Endothelial cell of umbilical vein (primary cell): ENCODE data around the gene SYNGAP1.

Experiments
- EZH2 ChIP-seq: IDR thresholded peaks from 2 replicates; pipeline ENCODE4 v1.6.1; 2012; ENCODE audit warnings: borderline replicate concordance, low read depth, mild to moderate bottlenecking, moderate library complexity, low read length, inconsistent platforms; ENCODE audit not compliant: severe bottlenecking
- JUN ChIP-seq: IDR thresholded peaks from 2 replicates; pipeline ENCODE4 v1.6.1; 2011; ENCODE audit warnings: borderline replicate concordance, low read depth; ENCODE audit not compliant: insufficient read length, insufficient read depth
- MYC ChIP-seq: IDR thresholded peaks from one replicate; pipeline ENCODE4 v1.6.1; 2011; ENCODE audit warnings: mild to moderate bottlenecking, low read depth, low read length
- POLR2A ChIP-seq: IDR thresholded peaks from 2 replicates; pipeline ENCODE4 v1.6.1; 2012; ENCODE audit warnings: low read depth, mild to moderate bottlenecking, control low read depth, low read length
- POLR2AphosphoS5 ChIP-seq: IDR thresholded peaks from 2 replicates; pipeline ENCODE4 v1.6.1; 2012; ENCODE audit warnings: low read depth, mild to moderate bottlenecking, control low read depth, low read length, moderate library complexity; ENCODE audit not compliant: insufficient read depth
- TF ChIP-seq, protein P1 (sequence below), 2 donors: IDR thresholded peaks; 1 replicate in 1 of 2; 2 replicates in 1 of 2; pipeline ENCODE4 v1.5.1; 2011; ENCODE audit warnings: low read length in 2 of 2, mild to moderate bottlenecking in 2 of 2, moderate library complexity in 2 of 2, control low read depth in 1 of 2, inconsistent platforms in 1 of 2, low read depth in 1 of 2; ENCODE audit not compliant: insufficient read depth in 1 of 2; ENCODE audit errors: extremely low read depth in 1 of 2
- TF ChIP-seq, protein P2 (sequence below): IDR thresholded peaks from 2 replicates; pipeline ENCODE4 v1.6.1; 2011; ENCODE audit not compliant: insufficient read depth, insufficient read length

DNA sequence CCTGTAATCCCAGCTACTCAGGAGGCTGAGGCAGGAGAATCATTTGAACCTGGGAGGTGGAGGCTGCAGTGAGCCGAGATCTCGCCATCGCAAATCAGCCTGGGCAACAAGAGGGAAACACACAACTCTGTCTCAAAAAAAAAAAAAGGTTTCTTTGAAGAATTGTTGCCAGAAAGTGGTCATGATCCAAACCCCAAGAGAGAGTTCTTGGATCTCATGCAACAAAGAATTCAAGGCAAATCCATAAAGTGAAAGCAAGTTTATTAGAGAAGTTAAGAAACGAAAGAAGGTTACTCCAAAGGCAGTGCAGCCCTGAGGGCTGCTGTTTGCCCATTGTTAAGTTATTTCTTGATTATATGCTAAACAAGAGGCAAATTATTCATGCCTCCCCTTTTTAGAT, 42.7 kb upstream of the SYNGAP1 start:
- TF ChIP-seq POLR2A (no peak), POLR2AphosphoS5 (no peak), JUN (no peak), EZH2 (no peak), MYC (no peak)
- TF ChIP-seq, protein P1, sequence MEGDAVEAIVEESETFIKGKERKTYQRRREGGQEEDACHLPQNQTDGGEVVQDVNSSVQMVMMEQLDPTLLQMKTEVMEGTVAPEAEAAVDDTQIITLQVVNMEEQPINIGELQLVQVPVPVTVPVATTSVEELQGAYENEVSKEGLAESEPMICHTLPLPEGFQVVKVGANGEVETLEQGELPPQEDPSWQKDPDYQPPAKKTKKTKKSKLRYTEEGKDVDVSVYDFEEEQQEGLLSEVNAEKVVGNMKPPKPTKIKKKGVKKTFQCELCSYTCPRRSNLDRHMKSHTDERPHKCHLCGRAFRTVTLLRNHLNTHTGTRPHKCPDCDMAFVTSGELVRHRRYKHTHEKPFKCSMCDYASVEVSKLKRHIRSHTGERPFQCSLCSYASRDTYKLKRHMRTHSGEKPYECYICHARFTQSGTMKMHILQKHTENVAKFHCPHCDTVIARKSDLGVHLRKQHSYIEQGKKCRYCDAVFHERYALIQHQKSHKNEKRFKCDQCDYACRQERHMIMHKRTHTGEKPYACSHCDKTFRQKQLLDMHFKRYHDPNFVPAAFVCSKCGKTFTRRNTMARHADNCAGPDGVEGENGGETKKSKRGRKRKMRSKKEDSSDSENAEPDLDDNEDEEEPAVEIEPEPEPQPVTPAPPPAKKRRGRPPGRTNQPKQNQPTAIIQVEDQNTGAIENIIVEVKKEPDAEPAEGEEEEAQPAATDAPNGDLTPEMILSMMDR (IDR thresholded peaks at IDR 0.05; ENCODE audit: extremely low read depth in 1 of 2, insufficient read depth in 1 of 2, low read depth in 1 of 2, low read length in 2 of 2), result no peak
- TF ChIP-seq, protein P2, sequence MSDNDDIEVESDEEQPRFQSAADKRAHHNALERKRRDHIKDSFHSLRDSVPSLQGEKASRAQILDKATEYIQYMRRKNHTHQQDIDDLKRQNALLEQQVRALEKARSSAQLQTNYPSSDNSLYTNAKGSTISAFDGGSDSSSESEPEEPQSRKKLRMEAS, result no peak
